HepG2 (cell line): ENCODE measurements around the gene MPPE1. TPM values are rescaled to one million over a fixed set of nuclear protein-coding genes. Genes with fewer than 3 reads are reported as not detected.

Source experiments
- DMAP1 ChIP-seq: IDR thresholded peaks from 2 replicates; pipeline ENCODE4 v1.6.1; 2016
- ELF3 ChIP-seq: IDR thresholded peaks from 2 replicates; pipeline ENCODE4 v1.6.1; 2016; ENCODE audit warnings: missing genetic modification reagents, missing compliant biosample characterization
- GATAD1 ChIP-seq: IDR thresholded peaks from 2 replicates; pipeline ENCODE4 v1.6.1; 2016; ENCODE audit warnings: missing genetic modification reagents, missing compliant biosample characterization
- HMGXB4 ChIP-seq, 2 experiments: sonication (generic) in 1 of 2; formaldehyde crosslinking in 1 of 2; IDR thresholded peaks; 2 replicates each; pipeline versions ENCODE4 v1.4.0 to v1.6.1; 2018 to 2020; ENCODE audit warnings: missing genetic modification reagents in 2 of 2, borderline replicate concordance in 1 of 2, low read depth in 1 of 2, mild to moderate bottlenecking in 1 of 2, missing biosample characterization in 1 of 2
- HOXA3 ChIP-seq: sonication (generic); formaldehyde crosslinking; IDR thresholded peaks from 2 replicates; pipeline ENCODE4 v1.5.0; 2020; ENCODE audit warnings: missing genetic modification reagents
- MNT ChIP-seq: fragments of 450-650 bp; IDR thresholded peaks from 2 replicates; pipeline ENCODE4 v1.6.1; 2016
- PATZ1 ChIP-seq: sonication (generic); formaldehyde crosslinking; IDR thresholded peaks from 2 replicates; pipeline ENCODE4 v1.4.0; 2020; ENCODE audit warnings: missing genetic modification reagents
- PAXIP1 ChIP-seq: sonication (generic); formaldehyde crosslinking; conservative IDR thresholded peaks from 2 replicates; pipeline ENCODE4 v1.4.0; 2020; ENCODE audit warnings: mild to moderate bottlenecking, missing genetic modification reagents, moderate library complexity
- POLR2A ChIP-seq, 2 experiments: IDR thresholded peaks; 2 replicates each; pipeline ENCODE4 v1.6.1; 2011; ENCODE audit warnings: low read depth in 2 of 2, low read length in 2 of 2, mild to moderate bottlenecking in 1 of 2, moderate library complexity in 1 of 2; ENCODE audit not compliant: insufficient read depth in 1 of 2
- SP4 ChIP-seq: sonication (generic); formaldehyde crosslinking; IDR thresholded peaks from 2 replicates; pipeline ENCODE4 v1.8.1; 2023; ENCODE audit warnings: mild to moderate bottlenecking, missing genetic modification reagents
- THAP11 ChIP-seq: IDR thresholded peaks from 2 replicates; pipeline ENCODE4 v1.6.1; 2016; ENCODE audit warnings: missing biosample characterization, missing genetic modification reagents
- USF2 ChIP-seq, 2 experiments: sonication (generic) in 1 of 2; formaldehyde crosslinking in 1 of 2; IDR thresholded peaks; 2 replicates each; pipeline versions ENCODE4 v1.5.1 to v1.6.1; 2011 to 2020; ENCODE audit warnings: borderline replicate concordance in 1 of 2, low read depth in 1 of 2, low read length in 1 of 2, mild to moderate bottlenecking in 1 of 2, missing genetic modification reagents in 1 of 2, moderate library complexity in 1 of 2
- ZGPAT ChIP-seq: IDR thresholded peaks from 2 replicates; pipeline ENCODE4 v1.6.1; 2016; ENCODE audit warnings: mild to moderate bottlenecking
- ZNF24 ChIP-seq: fragments of 450-650 bp; IDR thresholded peaks from 2 replicates; pipeline ENCODE4 v1.6.1; 2017; ENCODE audit warnings: antibody characterized with exemption, mild to moderate bottlenecking
- ZNF335 ChIP-seq: sonication (generic); formaldehyde crosslinking; IDR thresholded peaks from 2 replicates; pipeline ENCODE4 v1.4.0; 2020; ENCODE audit warnings: missing genetic modification reagents
- ZNF530 ChIP-seq: sonication (generic); formaldehyde crosslinking; IDR thresholded peaks from 2 replicates; pipeline ENCODE4 v1.5.0; 2020; ENCODE audit warnings: low read depth, mild to moderate bottlenecking, missing genetic modification reagents
- ZNF724P ChIP-seq: sonication (generic); formaldehyde crosslinking; IDR thresholded peaks from 2 replicates; pipeline ENCODE4 v1.8.0; 2022; ENCODE audit warnings: missing genetic modification reagents, borderline replicate concordance
- polyA plus RNA-seq, 8 experiments: library from polyadenylated mRNA; depleted of rRNA in 3 of 8; stranded (reverse) in 7 of 8; unstranded in 1 of 8; fragments of >200 nt; fragmentation: Illumina TruSeq in 4 of 8; extraction: Trizol in 4 of 8; gene quantifications; 2 replicates each; pipeline versions ENCODE4 v1.2.1 to v1.2.3, GENCODE V29; 2011 to 2016; ENCODE audit warnings: low read depth in 4 of 8, missing spikeins in 1 of 8, mixed read lengths in 1 of 8; ENCODE audit not compliant: insufficient read depth in 1 of 8
- total RNA-seq, 5 experiments: library from RNA; depleted of rRNA; stranded (reverse); fragments of >200 nt; fragmentation: Illumina TruSeq; extraction: Trizol; gene quantifications; 2 replicates each; pipeline ENCODE4 v1.2.3, GENCODE V29; 2016; ENCODE audit warnings: low read depth in 1 of 5

Gene MPPE1
- total and polyA plus RNA-seq, 2 of the 13 experiments (the other 11 are each of a cell fraction or from before 2014, with no cell fraction given), result 9.6 to 11.9 TPM

GRCh38 chr18:11840493-11840892 lies 67.6 kb downstream of the MPPE1 start (continued):
- peak; percentile 49; the same call in 1 of the 2 replicates for TF ChIP-seq DMAP1 (CRISPR knock-in tag)
- peak; percentile 44 for TF ChIP-seq ELF3 (CRISPR knock-in tag)
- peak; percentile 36; the same call in 1 of the 2 replicates for TF ChIP-seq USF2 (IDR thresholded peaks at IDR 0.05; ENCODE audit: low read depth, low read length)
- TF ChIP-seq USF2 (CRISPR knock-in tag; IDR thresholded peaks at IDR 0.05; ENCODE audit: borderline replicate concordance), result peak; percentile 33; the same call in 1 of the 2 replicates
- 0 out of 2 replicates have a peak, but pooled peaks have one; percentile 38 for TF ChIP-seq GATAD1 (CRISPR knock-in tag)
- TF ChIP-seq ZNF24, result no peak
- TF ChIP-seq HOXA3 (CRISPR knock-in tag), result peak; percentile 56
- TF ChIP-seq PATZ1 (CRISPR knock-in tag), result peak; percentile 37
- no peak for TF ChIP-seq SP4 (CRISPR knock-in tag)
- peak; percentile 62 for TF ChIP-seq MNT
- no peak for TF ChIP-seq ZNF530 (CRISPR knock-in tag)
- 0 out of 2 replicates have a peak, but pooled peaks have one; percentile 52 for TF ChIP-seq ZGPAT (CRISPR knock-in tag)
- no peak for TF ChIP-seq ZNF335 (CRISPR knock-in tag)
- peak; percentile 22; the same call in 1 of the 2 replicates for TF ChIP-seq THAP11 (CRISPR knock-in tag)
- no peak for TF ChIP-seq ZNF724P (CRISPR knock-in tag)
- peak; percentile 73 for TF ChIP-seq PAXIP1 (CRISPR knock-in tag)
- TF ChIP-seq HMGXB4 (CRISPR knock-in tag; IDR thresholded peaks at IDR 0.05; ENCODE audit: borderline replicate concordance in 1 of 2, low read depth in 1 of 2), result peak in 1 of 2 experiments; percentile 25; a peak in 1 of 4 replicates
- peak in 1 of 2 experiments; percentile 55; a peak in 2 of 4 replicates for TF ChIP-seq POLR2A (IDR thresholded peaks at IDR 0.05; ENCODE audit: insufficient read depth in 1 of 2, low read depth in 2 of 2, low read length in 2 of 2)
